HepG2 (cell line): ENCODE results near the gene PNN. TPM values are rescaled to one million over a fixed set of nuclear protein-coding genes. Genes with fewer than 3 reads are reported as not detected.

Source experiments
- CAMTA2 ChIP-seq: sonication (generic); formaldehyde crosslinking; IDR thresholded peaks from 2 replicates; pipeline ENCODE4 v1.4.0; 2020; ENCODE audit warnings: mild to moderate bottlenecking, missing genetic modification reagents, borderline replicate concordance
- DNMT1 ChIP-seq: sonication (generic); formaldehyde crosslinking; IDR thresholded peaks from 2 replicates; pipeline ENCODE4 v1.5.1; 2020; ENCODE audit warnings: mild to moderate bottlenecking, missing genetic modification reagents
- EEA1 ChIP-seq: sonication (generic); formaldehyde crosslinking; IDR thresholded peaks from 2 replicates; pipeline ENCODE4 v1.5.1; 2020; ENCODE audit warnings: mild to moderate bottlenecking, missing genetic modification reagents, borderline replicate concordance
- ISL2 ChIP-seq: sonication (generic); formaldehyde crosslinking; IDR thresholded peaks from 2 replicates; pipeline ENCODE4 v1.5.0; 2020; ENCODE audit warnings: missing genetic modification reagents
- KAT7 ChIP-seq: IDR thresholded peaks from 2 replicates; pipeline ENCODE4 v1.6.1; 2018; ENCODE audit warnings: borderline replicate concordance, missing compliant biosample characterization
- MATR3 ChIP-seq: sonication (generic); formaldehyde crosslinking; IDR thresholded peaks from 2 replicates; pipeline ENCODE4 v1.4.0; 2020; ENCODE audit warnings: missing genetic modification reagents
- MED1 ChIP-seq: sonication (generic); formaldehyde crosslinking; IDR thresholded peaks from 2 replicates; pipeline ENCODE4 v1.4.0; 2020; ENCODE audit warnings: missing genetic modification reagents
- NFKBIZ ChIP-seq: IDR thresholded peaks from 2 replicates; pipeline ENCODE4 v1.6.1; 2018; ENCODE audit warnings: missing genetic modification reagents, missing compliant biosample characterization
- NR2F2 ChIP-seq: IDR thresholded peaks from 2 replicates; pipeline ENCODE4 v1.6.1; 2012; ENCODE audit warnings: low read depth, inconsistent platforms, borderline replicate concordance
- PPARG ChIP-seq: conservative IDR thresholded peaks from 2 replicates; pipeline ENCODE4 v1.6.1; 2016; ENCODE audit warnings: missing biosample characterization, missing genetic modification reagents
- SAFB2 ChIP-seq: sonication (generic); formaldehyde crosslinking; IDR thresholded peaks from 2 replicates; pipeline ENCODE4 v1.5.1; 2020; ENCODE audit warnings: missing genetic modification reagents, low read depth, mild to moderate bottlenecking, borderline replicate concordance
- SNAI1 ChIP-seq: sonication (generic); formaldehyde crosslinking; IDR thresholded peaks from 2 replicates; pipeline ENCODE4 v1.5.0; 2020; ENCODE audit warnings: mild to moderate bottlenecking, missing genetic modification reagents, borderline replicate concordance
- SOX5 ChIP-seq: IDR thresholded peaks from 2 replicates; pipeline ENCODE4 v1.6.1; 2016; ENCODE audit warnings: borderline replicate concordance
- ZBTB42 ChIP-seq: sonication (generic); formaldehyde crosslinking; IDR thresholded peaks from 2 replicates; pipeline ENCODE4 v1.5.0; 2020; ENCODE audit warnings: mild to moderate bottlenecking, missing genetic modification reagents
- ZNF724P ChIP-seq: sonication (generic); formaldehyde crosslinking; IDR thresholded peaks from 2 replicates; pipeline ENCODE4 v1.8.0; 2022; ENCODE audit warnings: missing genetic modification reagents, borderline replicate concordance
- polyA plus RNA-seq, 8 experiments: library from polyadenylated mRNA; depleted of rRNA in 3 of 8; stranded (reverse) in 7 of 8; unstranded in 1 of 8; fragments of >200 nt; fragmentation: Illumina TruSeq in 4 of 8; extraction: Trizol in 4 of 8; gene quantifications; 2 replicates each; pipeline versions ENCODE4 v1.2.1 to v1.2.3, GENCODE V29; 2011 to 2016; ENCODE audit warnings: low read depth in 4 of 8, missing spikeins in 1 of 8, mixed read lengths in 1 of 8; ENCODE audit not compliant: insufficient read depth in 1 of 8
- total RNA-seq, 5 experiments: library from RNA; depleted of rRNA; stranded (reverse); fragments of >200 nt; fragmentation: Illumina TruSeq; extraction: Trizol; gene quantifications; 2 replicates each; pipeline ENCODE4 v1.2.3, GENCODE V29; 2016; ENCODE audit warnings: low read depth in 1 of 5
- TF ChIP-seq, protein P1 (sequence below): IDR thresholded peaks from 2 replicates; pipeline ENCODE4 v1.6.1; 2016
- TF ChIP-seq, protein P2 (sequence below): sonication (generic); formaldehyde crosslinking; IDR thresholded peaks from 2 replicates; pipeline ENCODE4 v1.8.1; 2023; ENCODE audit warnings: mild to moderate bottlenecking, missing genetic modification reagents
- TF ChIP-seq, protein P3 (sequence below): sonication (generic); formaldehyde crosslinking; IDR thresholded peaks from 2 replicates; pipeline ENCODE4 v1.5.0; 2020; ENCODE audit warnings: missing genetic modification reagents
- TF ChIP-seq, protein P4 (sequence below): sonication (generic); formaldehyde crosslinking; IDR thresholded peaks from 2 replicates; pipeline ENCODE4 v1.8.1; 2023; ENCODE audit warnings: mild to moderate bottlenecking, missing genetic modification reagents
- TF ChIP-seq, protein P5 (sequence below): sonication (generic); formaldehyde crosslinking; IDR thresholded peaks from 2 replicates; pipeline ENCODE4 v1.8.1; 2023; ENCODE audit warnings: mild to moderate bottlenecking, missing genetic modification reagents, borderline replicate concordance
- TF ChIP-seq, protein P6 (sequence below): sonication (generic); formaldehyde crosslinking; IDR thresholded peaks from 2 replicates; pipeline ENCODE4 v1.5.0; 2020; ENCODE audit warnings: mild to moderate bottlenecking, missing genetic modification reagents
- TF ChIP-seq, protein P7 (sequence below): sonication (generic); formaldehyde crosslinking; IDR thresholded peaks from 2 replicates; pipeline ENCODE4 v1.5.0; 2020; ENCODE audit warnings: missing genetic modification reagents, mild to moderate bottlenecking, borderline replicate concordance

Gene PNN
- total and polyA plus RNA-seq, 2 of the 13 experiments (the other 11 are each of a cell fraction or from before 2014, with no cell fraction given) = 58.0 to 214 TPM

DNA sequence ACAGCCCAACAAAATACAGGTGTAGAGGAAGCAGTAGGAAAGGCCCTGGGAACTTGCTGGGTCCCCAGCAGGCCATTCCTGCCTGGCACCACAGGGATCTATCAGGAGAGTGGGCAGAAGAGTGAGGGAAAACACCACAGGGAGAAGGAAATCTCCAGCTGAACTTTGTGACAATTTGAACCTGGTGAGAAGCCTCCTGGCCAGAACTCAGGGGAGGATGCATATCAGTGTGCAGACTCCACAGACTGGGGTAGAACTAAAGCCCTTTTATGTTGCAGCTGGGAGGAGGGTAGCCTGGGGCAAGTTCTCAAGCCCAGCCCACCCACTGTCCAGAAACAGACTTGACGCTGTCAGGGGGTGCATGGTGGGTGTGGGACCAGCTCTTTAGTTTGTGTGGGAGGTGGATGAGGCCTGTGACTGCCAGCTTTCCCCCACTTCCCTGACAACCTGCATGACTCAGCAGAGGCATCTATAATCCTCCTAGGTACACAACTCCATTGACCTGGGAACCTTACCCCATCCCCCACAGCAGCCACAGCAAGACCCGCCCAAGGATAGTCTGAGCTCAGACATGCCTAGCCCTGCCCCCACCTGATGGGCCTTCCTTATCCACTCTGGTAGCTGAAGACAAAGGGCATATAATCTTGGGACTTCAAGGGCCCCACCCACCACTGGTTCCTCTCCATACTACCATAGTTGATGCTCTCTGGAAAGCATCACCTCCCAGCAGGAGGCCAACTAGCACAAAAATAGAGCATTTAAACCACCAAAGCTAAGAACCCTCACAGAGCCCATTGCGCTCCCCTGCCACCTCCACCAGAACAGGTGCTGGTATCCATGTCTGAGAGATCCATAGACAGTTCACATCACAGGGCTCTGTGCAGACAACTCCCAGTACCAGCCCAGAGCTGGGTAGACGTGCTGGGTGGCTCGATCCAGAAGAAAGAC, 28.9 kb downstream of the PNN start (continued):
- TF ChIP-seq, protein P1, sequence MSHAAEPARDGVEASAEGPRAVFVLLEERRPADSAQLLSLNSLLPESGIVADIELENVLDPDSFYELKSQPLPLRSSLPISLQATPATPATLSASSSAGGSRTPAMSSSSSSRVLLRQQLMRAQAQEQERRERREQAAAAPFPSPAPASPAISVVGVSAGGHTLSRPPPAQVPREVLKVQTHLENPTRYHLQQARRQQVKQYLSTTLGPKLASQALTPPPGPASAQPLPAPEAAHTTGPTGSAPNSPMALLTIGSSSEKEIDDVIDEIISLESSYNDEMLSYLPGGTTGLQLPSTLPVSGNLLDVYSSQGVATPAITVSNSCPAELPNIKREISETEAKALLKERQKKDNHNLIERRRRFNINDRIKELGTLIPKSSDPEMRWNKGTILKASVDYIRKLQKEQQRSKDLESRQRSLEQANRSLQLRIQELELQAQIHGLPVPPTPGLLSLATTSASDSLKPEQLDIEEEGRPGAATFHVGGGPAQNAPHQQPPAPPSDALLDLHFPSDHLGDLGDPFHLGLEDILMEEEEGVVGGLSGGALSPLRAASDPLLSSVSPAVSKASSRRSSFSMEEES (CRISPR knock-in tag) = no peak
- TF ChIP-seq ISL2 (CRISPR knock-in tag) (no peak), MED1 (CRISPR knock-in tag) (0 out of 2 replicates have a peak, but pooled peaks have one; percentile 17), KAT7 (CRISPR knock-in tag) (peak; percentile 22; the same call in 1 of the 2 replicates), ZBTB42 (no peak), MATR3 (CRISPR knock-in tag) (no peak), SAFB2 (CRISPR knock-in tag) (no peak), ZNF724P (CRISPR knock-in tag) (0 out of 2 replicates have a peak, but pooled peaks have one; percentile 33), PPARG (CRISPR knock-in tag) (0 out of 2 replicates have a peak, but pooled peaks have one; percentile 27), NFKBIZ (CRISPR knock-in tag) (no peak), NR2F2 (no peak), CAMTA2 (CRISPR knock-in tag) (no peak), SNAI1 (CRISPR knock-in tag) (0 out of 2 replicates have a peak, but pooled peaks have one; percentile 29), DNMT1 (0 out of 2 replicates have a peak, but pooled peaks have one; percentile 36), EEA1 (CRISPR knock-in tag) (no peak), SOX5 (CRISPR knock-in tag) (no peak)
- TF ChIP-seq, protein P2, sequence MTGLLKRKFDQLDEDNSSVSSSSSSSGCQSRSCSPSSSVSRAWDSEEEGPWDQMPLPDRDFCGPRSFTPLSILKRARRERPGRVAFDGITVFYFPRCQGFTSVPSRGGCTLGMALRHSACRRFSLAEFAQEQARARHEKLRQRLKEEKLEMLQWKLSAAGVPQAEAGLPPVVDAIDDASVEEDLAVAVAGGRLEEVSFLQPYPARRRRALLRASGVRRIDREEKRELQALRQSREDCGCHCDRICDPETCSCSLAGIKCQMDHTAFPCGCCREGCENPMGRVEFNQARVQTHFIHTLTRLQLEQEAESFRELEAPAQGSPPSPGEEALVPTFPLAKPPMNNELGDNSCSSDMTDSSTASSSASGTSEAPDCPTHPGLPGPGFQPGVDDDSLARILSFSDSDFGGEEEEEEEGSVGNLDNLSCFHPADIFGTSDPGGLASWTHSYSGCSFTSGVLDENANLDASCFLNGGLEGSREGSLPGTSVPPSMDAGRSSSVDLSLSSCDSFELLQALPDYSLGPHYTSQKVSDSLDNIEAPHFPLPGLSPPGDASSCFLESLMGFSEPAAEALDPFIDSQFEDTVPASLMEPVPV (CRISPR knock-in tag) = no peak
- TF ChIP-seq, protein P3, sequence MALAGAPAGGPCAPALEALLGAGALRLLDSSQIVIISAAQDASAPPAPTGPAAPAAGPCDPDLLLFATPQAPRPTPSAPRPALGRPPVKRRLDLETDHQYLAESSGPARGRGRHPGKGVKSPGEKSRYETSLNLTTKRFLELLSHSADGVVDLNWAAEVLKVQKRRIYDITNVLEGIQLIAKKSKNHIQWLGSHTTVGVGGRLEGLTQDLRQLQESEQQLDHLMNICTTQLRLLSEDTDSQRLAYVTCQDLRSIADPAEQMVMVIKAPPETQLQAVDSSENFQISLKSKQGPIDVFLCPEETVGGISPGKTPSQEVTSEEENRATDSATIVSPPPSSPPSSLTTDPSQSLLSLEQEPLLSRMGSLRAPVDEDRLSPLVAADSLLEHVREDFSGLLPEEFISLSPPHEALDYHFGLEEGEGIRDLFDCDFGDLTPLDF (CRISPR knock-in tag) = no peak
- TF ChIP-seq, protein P4, sequence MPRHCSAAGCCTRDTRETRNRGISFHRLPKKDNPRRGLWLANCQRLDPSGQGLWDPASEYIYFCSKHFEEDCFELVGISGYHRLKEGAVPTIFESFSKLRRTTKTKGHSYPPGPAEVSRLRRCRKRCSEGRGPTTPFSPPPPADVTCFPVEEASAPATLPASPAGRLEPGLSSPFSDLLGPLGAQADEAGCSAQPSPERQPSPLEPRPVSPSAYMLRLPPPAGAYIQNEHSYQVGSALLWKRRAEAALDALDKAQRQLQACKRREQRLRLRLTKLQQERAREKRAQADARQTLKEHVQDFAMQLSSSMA = no peak
- TF ChIP-seq, protein P5, sequence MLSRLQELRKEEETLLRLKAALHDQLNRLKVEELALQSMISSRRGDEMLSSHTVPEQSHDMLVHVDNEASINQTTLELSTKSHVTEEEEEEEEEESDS (CRISPR knock-in tag) = no peak
- TF ChIP-seq, protein P6, sequence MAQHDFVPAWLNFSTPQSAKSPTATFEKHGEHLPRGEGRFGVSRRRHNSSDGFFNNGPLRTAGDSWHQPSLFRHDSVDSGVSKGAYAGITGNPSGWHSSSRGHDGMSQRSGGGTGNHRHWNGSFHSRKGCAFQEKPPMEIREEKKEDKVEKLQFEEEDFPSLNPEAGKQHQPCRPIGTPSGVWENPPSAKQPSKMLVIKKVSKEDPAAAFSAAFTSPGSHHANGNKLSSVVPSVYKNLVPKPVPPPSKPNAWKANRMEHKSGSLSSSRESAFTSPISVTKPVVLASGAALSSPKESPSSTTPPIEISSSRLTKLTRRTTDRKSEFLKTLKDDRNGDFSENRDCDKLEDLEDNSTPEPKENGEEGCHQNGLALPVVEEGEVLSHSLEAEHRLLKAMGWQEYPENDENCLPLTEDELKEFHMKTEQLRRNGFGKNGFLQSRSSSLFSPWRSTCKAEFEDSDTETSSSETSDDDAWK = no peak
- TF ChIP-seq, protein P7, sequence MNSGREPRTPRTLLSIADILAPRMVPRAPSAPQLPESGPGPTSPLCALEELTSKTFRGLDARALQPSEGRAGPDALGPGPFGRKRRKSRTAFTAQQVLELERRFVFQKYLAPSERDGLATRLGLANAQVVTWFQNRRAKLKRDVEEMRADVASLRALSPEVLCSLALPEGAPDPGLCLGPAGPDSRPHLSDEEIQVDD (CRISPR knock-in tag) = no peak
